Motor neuron (in vitro differentiated cells): ENCODE results near the gene LRMDA. TPM values are rescaled to one million over a fixed set of nuclear protein-coding genes. Genes with fewer than 3 reads are reported as not detected.

Source experiments
- ATAC-seq, 8 experiments: fragments of 200-7000 bp; cut with Tn5 transposase; replicated peaks in 6 of 8; 2 replicates each; pipeline ENCODE4 v1.8.0; 2021; ENCODE audit warnings: mild to moderate bottlenecking in 8 of 8, moderate library complexity in 8 of 8
- H3K27ac ChIP-seq, 2 donors: fragments of 250-450 bp; sonication (Bioruptor Pico); 2 replicates each; pipeline ENCODE4 v1.9.0; 2021; ENCODE audit warnings: antibody characterized with exemption in 2 of 2, mild to moderate bottlenecking in 2 of 2, moderate library complexity in 1 of 2
- H3K4me1 ChIP-seq, 2 donors: fragments of 250-450 bp; sonication (Bioruptor Pico); replicated peaks in 1 of 2; 2 replicates each; pipeline ENCODE4 v1.6.1; 2021; ENCODE audit warnings: antibody characterized with exemption in 2 of 2, mild to moderate bottlenecking in 2 of 2, moderate library complexity in 1 of 2
- H3K4me3 ChIP-seq, 5 donors: fragments of 250-450 bp; sonication (Bioruptor Pico); 2 replicates each; pipeline ENCODE4 v1.9.0; 2021; ENCODE audit warnings: antibody characterized with exemption in 5 of 5, mild to moderate bottlenecking in 5 of 5, moderate library complexity in 4 of 5
- WGBS, 10 experiments: fragments of 450-650 bp; shearing (Covaris generic); methylation state at CpG; one replicate each; pipeline ENCODE4 v1.0.0; 2022; 5-methylcytosine and 5-hydroxymethylcytosine counted together
- in situ Hi-C, 9 experiments: fragments of 400-800 bp; cut with MboI; loops; one replicate each; pipeline ENCODE4 v1.15.0; 2021; ENCODE audit warnings: low sequenced_read_pairs in 9 of 9, low pct_unique_long_range_greater_than_20kb in 2 of 9; ENCODE audit not compliant: unreplicated experiment in 9 of 9
- total RNA-seq, 8 experiments: library from RNA; unstranded; fragments of 300-600 nt; gene quantifications; 2 replicates each; pipeline versions ENCODE4 v1.2.3 to v1.2.4, GENCODE V29; 2022

Gene LRMDA
- total RNA-seq, 8 experiments from 2014 or later: 0.85 to 5.4 (median 2.2) TPM; not detected in 1

- in situ Hi-C loops: no loop called here
These were observed 207.3 kb downstream of the LRMDA start for GRCh38 chr10:75638752-75639151.

GRCh38 chr10:75639736-75640135 is 208.3 kb downstream of the LRMDA start:
- in situ Hi-C loops: no loop called here
- no peak overlapping the region for H3K27ac ChIP-seq
- no peak overlapping the region for H3K4me3 ChIP-seq
- H3K4me1 ChIP-seq: peaks cover 22 to 35% of the 10 kb centered on the region in 2 donors
- ATAC-seq: peak in 4 of 8 experiments; percentile 13 to 66 (median 39)
- whole genome bisulfite sequencing, 10 experiments: 70 to 86% (median 71%) methylated on average over 1 to 4 of the region's 7 CpGs; no CpG with 5 or more reads in 7 of the 10 experiments

More at GRCh38 chr10:75638752-75639151, 207.3 kb downstream of the LRMDA start:
- Histone ChIP-seq H3K27ac (no peak overlapping the region), H3K4me3 (no peak overlapping the region), H3K4me1 (peaks cover 15 to 25% of the 10 kb centered on the region in 2 donors)
- 33 to 100% (median 79%) methylated on average over 1 to 2 of the region's 2 CpGs; no CpG with 5 or more reads in 1 of the 10 experiments for WGBS, 10 experiments
- ATAC-seq: no peak

- ATAC-seq: peak in 5 of 8 experiments; percentile 41 to 73 (median 63)
- H3K27ac ChIP-seq: no peak overlapping the region
- no peak overlapping the region for H3K4me3 ChIP-seq
- peaks cover 25 to 38% of the 10 kb centered on the region in 2 donors for H3K4me1 ChIP-seq
- in situ Hi-C loops: no loop called here
- 50 to 88% (median 67%) methylated on average over 2 to 3 of the region's 3 CpGs; no CpG with 5 or more reads in 3 of the 10 experiments for WGBS, 10 experiments
These were observed 209.0 kb downstream of the LRMDA start for GRCh38 chr10:75640381-75640780.

- in situ Hi-C loops: no loop called here
- ATAC-seq: peak in 1 of 8 experiments; percentile 20
These were observed 209.4 kb downstream of the LRMDA start for GRCh38 chr10:75640803-75641202.

GRCh38 chr10:75643405-75643804 is 212.0 kb downstream of the LRMDA start:
- 80 to 100% (median 96%) methylated on average over 1 to 2 of the region's 2 CpGs; no CpG with 5 or more reads in 6 of the 10 experiments for WGBS, 10 experiments
- Histone ChIP-seq H3K27ac (no peak overlapping the region), H3K4me3 (no peak overlapping the region), H3K4me1 (peaks cover 31 to 54% of the 10 kb centered on the region in 2 donors)
- ATAC-seq: no peak
- in situ Hi-C loops: no loop called here

More at GRCh38 chr10:75640803-75641202, 209.4 kb downstream of the LRMDA start:
- WGBS, 10 experiments: 80 to 100% (median 100%) methylated on average over 1 of the region's 1 CpG; no CpG with 5 or more reads in 6 of the 10 experiments
- Histone ChIP-seq H3K4me1 (peaks cover 28 to 41% of the 10 kb centered on the region in 2 donors), H3K4me3 (no peak overlapping the region), H3K27ac (no peak overlapping the region)

GRCh38 chr10:75643944-75644692 is 212.7 kb downstream of the LRMDA start:
- Histone ChIP-seq H3K4me1 (peaks cover 39 to 54% of the 10 kb centered on the region in 2 donors), H3K4me3 (no peak overlapping the region), H3K27ac (no peak overlapping the region)
- peak in 5 of 8 experiments; percentile 23 to 52 (median 29) for ATAC-seq
- in situ Hi-C loops: no loop called here
- 0 to 100% (median 65%) methylated on average over 1 to 4 of the region's 5 CpGs; no CpG with 5 or more reads in 1 of the 10 experiments for WGBS, 10 experiments

- H3K4me3 ChIP-seq: no peak overlapping the region
- ATAC-seq: no peak
- peaks cover 30 to 42% of the 10 kb centered on the region in 2 donors for H3K4me1 ChIP-seq
- WGBS, 10 experiments: 0 to 75% (median 37%) methylated on average over 1 of the region's 1 CpG; no CpG with 5 or more reads in 4 of the 10 experiments
- H3K27ac ChIP-seq: no peak overlapping the region
- in situ Hi-C loops: no loop called here
These were observed 214.3 kb downstream of the LRMDA start for GRCh38 chr10:75645704-75646103.

GRCh38 chr10:75646218-75646915 is 214.9 kb downstream of the LRMDA start:
- in situ Hi-C loops: no loop called here
- Histone ChIP-seq H3K4me3 (no peak overlapping the region), H3K27ac (no peak overlapping the region), H3K4me1 (peaks cover 33 to 37% of the 10 kb centered on the region in 2 donors)
- ATAC-seq: peak in 2 of 8 experiments; percentile 27 to 34
- WGBS, 10 experiments: 18 to 86% (median 76%) methylated on average over 1 to 19 of the region's 19 CpGs

- Histone ChIP-seq H3K27ac (no peak overlapping the region), H3K4me3 (no peak overlapping the region), H3K4me1 (peaks cover 34 to 35% of the 10 kb centered on the region in 2 donors)
- 52 to 90% (median 65%) methylated on average over 2 to 6 of the region's 6 CpGs; no CpG with 5 or more reads in 4 of the 10 experiments for WGBS, 10 experiments
- no peak for ATAC-seq
- in situ Hi-C loops: no loop called here
These were observed 215.5 kb downstream of the LRMDA start for GRCh38 chr10:75646916-75647315.

GRCh38 chr10:75647675-75648074 is 216.3 kb downstream of the LRMDA start:
- WGBS, 10 experiments: 0 to 100% (median 86%) methylated on average over 1 to 3 of the region's 3 CpGs; no CpG with 5 or more reads in 6 of the 10 experiments
- in situ Hi-C loops: no loop called here
- no peak overlapping the region for H3K27ac ChIP-seq

GRCh38 chr10:75648351-75648750 is 216.9 kb downstream of the LRMDA start:
- peak in 3 of 8 experiments; percentile 44 to 56 (median 53) for ATAC-seq
- 0 to 67% (median 41%) methylated on average over 1 to 3 of the region's 3 CpGs; no CpG with 5 or more reads in 2 of the 10 experiments for WGBS, 10 experiments
- in situ Hi-C loops: no loop called here

More at GRCh38 chr10:75647675-75648074, 216.3 kb downstream of the LRMDA start:
- no peak overlapping the region for H3K4me3 ChIP-seq
- no peak for ATAC-seq
- peaks cover 34 to 35% of the 10 kb centered on the region in 2 donors for H3K4me1 ChIP-seq

GRCh38 chr10:75648854-75649253 is 217.4 kb downstream of the LRMDA start:
- no peak overlapping the region for H3K4me3 ChIP-seq
- ATAC-seq: peak in 3 of 8 experiments; percentile 12 to 29 (median 22)
- 0 to 89% (median 40%) methylated on average over 1 to 2 of the region's 2 CpGs; no CpG with 5 or more reads in 5 of the 10 experiments for WGBS, 10 experiments
- no peak overlapping the region for H3K27ac ChIP-seq
- H3K4me1 ChIP-seq: peaks cover 32 to 35% of the 10 kb centered on the region in 2 donors
- in situ Hi-C loops: no loop called here

More at GRCh38 chr10:75648351-75648750, 216.9 kb downstream of the LRMDA start:
- Histone ChIP-seq H3K4me3 (no peak overlapping the region), H3K27ac (no peak overlapping the region), H3K4me1 (peaks cover 34 to 35% of the 10 kb centered on the region in 2 donors)

GRCh38 chr10:75649466-75649865 is 218.0 kb downstream of the LRMDA start:
- Histone ChIP-seq H3K4me3 (no peak overlapping the region), H3K4me1 (peaks cover 26 to 31% of the 10 kb centered on the region in 2 donors), H3K27ac (no peak overlapping the region)
- WGBS, 10 experiments: 50 to 100% (median 92%) methylated on average over 1 of the region's 1 CpG; no CpG with 5 or more reads in 4 of the 10 experiments
- in situ Hi-C loops: no loop called here
- no peak for ATAC-seq
